Adrenal gland (tissue), 5 donors: ENCODE data around the gene FLYWCH1.

Source experiments
- CTCF ChIP-seq, 6 experiments: fragments of 450-650 bp in 4 of 6; fragments of 200-600 bp in 2 of 6; sonication (generic) in 1 of 6; IDR thresholded peaks; 1 replicate in 5 of 6; 2 replicates in 1 of 6; pipeline versions ENCODE4 v1.5.1 to v1.8.0; 2016 to 2021; ENCODE audit warnings: antibody characterized with exemption in 6 of 6, mild to moderate bottlenecking in 2 of 6, moderate library complexity in 1 of 6
- POLR2A ChIP-seq, 2 donors: fragments of 450-650 bp; IDR thresholded peaks; one replicate each; pipeline ENCODE4 v1.6.1; 2017; ENCODE audit warnings: antibody characterized with exemption in 2 of 2, mild to moderate bottlenecking in 2 of 2, moderate library complexity in 1 of 2
- donor health status: DM: no; HTN: no; CAD: no.

DNA sequence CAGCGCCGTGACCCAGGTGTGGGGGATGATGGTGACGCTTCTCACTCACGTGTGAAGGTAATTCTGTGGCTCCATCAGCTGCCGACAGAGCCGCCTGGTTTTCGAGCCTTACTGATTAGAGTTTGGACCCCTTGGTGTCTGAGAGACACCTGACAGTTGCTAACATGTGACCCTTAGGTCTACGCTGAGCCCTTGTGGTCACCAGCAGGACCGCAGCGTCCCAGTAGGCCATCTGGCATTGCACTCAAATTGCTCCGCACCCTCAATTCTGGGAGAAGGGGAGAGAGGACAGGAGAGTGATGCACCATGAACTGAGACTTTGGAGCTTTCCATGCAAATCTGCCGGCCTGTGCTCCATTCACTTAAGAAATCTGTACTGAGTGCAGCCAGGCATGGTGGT, 2.5 kb downstream of the FLYWCH1 start:
- TF ChIP-seq CTCF (IDR thresholded peaks at IDR 0.05) (no peak), POLR2A (IDR thresholded peaks at IDR 0.05) (no peak)
